Spinal cord (tissue), 10 donors: Measurements from ENCODE around the gene DNMBP. TPM values are rescaled to one million over a fixed set of nuclear protein-coding genes. Genes with fewer than 3 reads are reported as not detected.

ENCODE experiments used
- DNase-seq, 6 donors: peaks; one replicate each; pipeline versions ENCODE4 v3.0.0 to v3.0.0-alpha.2; 2013 to 2015; ENCODE audit warnings: low spot score in 6 of 6, low read depth in 4 of 6
- H3K27ac ChIP-seq: one replicate; pipeline ENCODE4 v1.5.1; 2013; ENCODE audit warnings: low read depth, low read length, control low read depth
- H3K27me3 ChIP-seq: one replicate; pipeline ENCODE4 v1.6.1; 2013; ENCODE audit warnings: low read length; ENCODE audit not compliant: control insufficient read depth, insufficient read depth
- H3K36me3 ChIP-seq: one replicate; pipeline ENCODE4 v1.6.1; 2013; ENCODE audit warnings: low read length; ENCODE audit not compliant: control insufficient read depth, insufficient read depth
- H3K4me1 ChIP-seq: one replicate; pipeline ENCODE4 v1.6.1; 2013; ENCODE audit warnings: low read length; ENCODE audit not compliant: control insufficient read depth, insufficient read depth
- H3K4me3 ChIP-seq: one replicate; pipeline ENCODE4 v1.5.1; 2013; ENCODE audit warnings: low read depth, low read length, control low read depth
- H3K9me3 ChIP-seq: one replicate; pipeline ENCODE4 v1.6.1; 2013; ENCODE audit warnings: low read length; ENCODE audit not compliant: control insufficient read depth, insufficient read depth
- WGBS: methylation state at CpG from one replicate; pipeline ENCODE4 v1.1.5; 2013; ENCODE audit warnings: missing lambda C conversion rate; ENCODE audit not compliant: insufficient coverage; 5-methylcytosine and 5-hydroxymethylcytosine counted together
- long read RNA-seq, 4 donors: transcript quantifications; one replicate each; lab custom pipeline, GENCODE V29; 2026
- polyA plus RNA-seq, 2 donors: library from polyadenylated mRNA; unstranded; fragments of 120-200 nt; gene quantifications; one replicate each; pipeline ENCODE4 v1.2.1, GENCODE V29; 2013; ENCODE audit not compliant: insufficient read length in 2 of 2
- total RNA-seq, 2 donors: library from RNA; depleted of rRNA in 1 of 2; stranded (reverse); fragments of 120-200 nt in 1 of 2; fragments of >200 nt in 1 of 2; gene quantifications; one replicate each; pipeline versions ENCODE4 v1.2.3 to v1.2.4, GENCODE V29; 2013 to 2014
- donor health status: healthy.

DNMBP gene, protein sequence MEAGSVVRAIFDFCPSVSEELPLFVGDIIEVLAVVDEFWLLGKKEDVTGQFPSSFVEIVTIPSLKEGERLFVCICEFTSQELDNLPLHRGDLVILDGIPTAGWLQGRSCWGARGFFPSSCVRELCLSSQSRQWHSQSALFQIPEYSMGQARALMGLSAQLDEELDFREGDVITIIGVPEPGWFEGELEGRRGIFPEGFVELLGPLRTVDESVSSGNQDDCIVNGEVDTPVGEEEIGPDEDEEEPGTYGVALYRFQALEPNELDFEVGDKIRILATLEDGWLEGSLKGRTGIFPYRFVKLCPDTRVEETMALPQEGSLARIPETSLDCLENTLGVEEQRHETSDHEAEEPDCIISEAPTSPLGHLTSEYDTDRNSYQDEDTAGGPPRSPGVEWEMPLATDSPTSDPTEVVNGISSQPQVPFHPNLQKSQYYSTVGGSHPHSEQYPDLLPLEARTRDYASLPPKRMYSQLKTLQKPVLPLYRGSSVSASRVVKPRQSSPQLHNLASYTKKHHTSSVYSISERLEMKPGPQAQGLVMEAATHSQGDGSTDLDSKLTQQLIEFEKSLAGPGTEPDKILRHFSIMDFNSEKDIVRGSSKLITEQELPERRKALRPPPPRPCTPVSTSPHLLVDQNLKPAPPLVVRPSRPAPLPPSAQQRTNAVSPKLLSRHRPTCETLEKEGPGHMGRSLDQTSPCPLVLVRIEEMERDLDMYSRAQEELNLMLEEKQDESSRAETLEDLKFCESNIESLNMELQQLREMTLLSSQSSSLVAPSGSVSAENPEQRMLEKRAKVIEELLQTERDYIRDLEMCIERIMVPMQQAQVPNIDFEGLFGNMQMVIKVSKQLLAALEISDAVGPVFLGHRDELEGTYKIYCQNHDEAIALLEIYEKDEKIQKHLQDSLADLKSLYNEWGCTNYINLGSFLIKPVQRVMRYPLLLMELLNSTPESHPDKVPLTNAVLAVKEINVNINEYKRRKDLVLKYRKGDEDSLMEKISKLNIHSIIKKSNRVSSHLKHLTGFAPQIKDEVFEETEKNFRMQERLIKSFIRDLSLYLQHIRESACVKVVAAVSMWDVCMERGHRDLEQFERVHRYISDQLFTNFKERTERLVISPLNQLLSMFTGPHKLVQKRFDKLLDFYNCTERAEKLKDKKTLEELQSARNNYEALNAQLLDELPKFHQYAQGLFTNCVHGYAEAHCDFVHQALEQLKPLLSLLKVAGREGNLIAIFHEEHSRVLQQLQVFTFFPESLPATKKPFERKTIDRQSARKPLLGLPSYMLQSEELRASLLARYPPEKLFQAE (N-terminal part only)
- total RNA-seq (10 to 100 TPM; 10.8 to 18.0 TPM), polyA plus RNA-seq (10 to 100 TPM; 11.9 to 14.0 TPM)
- long read RNA-seq, donor 1, result 0 reads
- long read RNA-seq, donor 2, full-length matches to known transcripts, result 1 of 1 reads
- long read RNA-seq, donor 2, partial matches to known transcripts, result 0 of 1 reads
- long read RNA-seq, donor 2, other reads (novel, unspliced or antisense), result 0 of 1 reads
- long read RNA-seq, donor 3, result 0 reads
- long read RNA-seq, donor 4, partial matches to known transcripts, result 5 of 5 reads
- long read RNA-seq, donor 4, other reads (novel, unspliced or antisense), result 0 of 5 reads

DNA sequence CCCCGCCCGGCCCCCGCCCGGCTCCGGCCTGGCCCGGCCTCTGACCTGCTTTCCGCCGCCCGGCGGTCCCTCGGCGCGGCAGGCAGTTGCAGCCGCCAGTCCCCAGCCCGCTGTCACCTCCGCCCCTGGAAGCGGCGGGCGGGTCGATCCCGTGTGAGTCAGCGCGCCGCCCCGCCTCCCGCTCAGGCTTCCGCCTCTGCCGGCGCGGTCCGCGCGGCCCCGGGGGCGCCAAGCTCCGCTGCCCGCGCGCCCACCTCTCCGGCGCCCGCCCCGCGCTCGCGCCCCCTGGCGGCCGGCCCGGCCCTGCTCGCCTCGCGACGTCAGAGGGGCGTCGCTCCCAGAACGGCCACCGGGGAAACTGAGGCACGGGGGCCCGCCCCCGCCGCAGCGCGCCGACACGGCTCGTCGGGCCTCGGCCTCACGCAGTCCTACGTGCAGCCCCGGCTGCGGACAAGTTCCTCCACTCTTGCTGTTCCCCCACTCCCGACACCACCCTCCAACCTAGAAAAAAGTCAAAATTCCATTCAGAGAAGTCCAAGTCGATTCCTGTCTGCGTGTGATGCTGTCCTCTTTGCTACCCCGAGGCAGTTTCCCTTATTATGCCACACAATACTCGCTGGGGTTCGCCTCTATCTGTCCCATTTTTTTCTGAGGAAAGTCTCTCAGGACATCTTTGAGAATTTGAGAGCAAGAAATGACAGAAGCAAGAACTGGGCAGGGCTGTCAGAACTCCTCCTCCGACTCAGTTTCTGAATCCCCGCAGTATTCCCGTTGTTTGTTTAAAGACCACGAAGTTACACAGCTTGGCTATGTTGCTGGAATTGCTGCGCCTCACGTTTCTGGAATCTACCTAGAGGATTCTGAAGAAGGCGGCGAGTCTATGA, at the start of gene DNMBP:
DNMBP (minus strand) TSS at position 155 of the 884 bp plus-strand sequence. CDS start 37,823 bp downstream, outside the sequence.
- Histone ChIP-seq H3K27me3 (no peaks in the 10 kb centered on the region), H3K4me1 (peaks cover 10% of the 10 kb centered on the region), H3K36me3 (no peaks in the 10 kb centered on the region), H3K4me3 (peak within 1 kb of the TSS; percentile 77), H3K9me3 (no peaks in the 10 kb centered on the region), H3K27ac (peak within 1 kb of the TSS; percentile 75)
- peak; percentile 46 to 93 (median 70) for DNase-seq
- WGBS, result under 1% methylated on average over 79 of the region's 86 CpGs

DNA sequence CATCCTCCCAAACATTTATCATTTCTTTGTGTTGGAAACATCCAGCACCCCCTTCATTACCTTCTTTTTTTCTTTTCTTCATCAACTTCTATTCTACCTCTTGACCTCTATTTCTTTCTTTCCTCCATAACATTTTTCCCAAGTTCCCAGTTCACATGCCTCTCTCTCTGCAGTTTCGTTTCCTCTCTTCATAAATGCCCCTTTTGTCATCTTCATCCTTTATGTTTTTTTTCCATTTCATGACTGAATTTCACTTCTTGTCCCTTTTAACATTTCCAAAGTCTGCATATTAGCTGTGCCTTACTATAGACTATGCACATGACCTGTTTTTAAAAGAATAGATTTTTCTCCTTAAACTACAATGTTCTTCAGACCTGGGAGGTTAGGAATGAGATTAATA, 48.2 kb upstream of the DNMBP start:
- H3K27me3 ChIP-seq, result no peaks in the 10 kb centered on the region
- no peak for DNase-seq
- H3K4me3 ChIP-seq, result no peak overlapping the region
- WGBS, result 100% methylated on average over 1 of the region's 1 CpG
- H3K36me3 ChIP-seq, result no peaks in the 10 kb centered on the region
- no peaks in the 10 kb centered on the region for H3K9me3 ChIP-seq
- peaks cover 3% of the 10 kb centered on the region for H3K4me1 ChIP-seq
- no peak overlapping the region for H3K27ac ChIP-seq

DNA sequence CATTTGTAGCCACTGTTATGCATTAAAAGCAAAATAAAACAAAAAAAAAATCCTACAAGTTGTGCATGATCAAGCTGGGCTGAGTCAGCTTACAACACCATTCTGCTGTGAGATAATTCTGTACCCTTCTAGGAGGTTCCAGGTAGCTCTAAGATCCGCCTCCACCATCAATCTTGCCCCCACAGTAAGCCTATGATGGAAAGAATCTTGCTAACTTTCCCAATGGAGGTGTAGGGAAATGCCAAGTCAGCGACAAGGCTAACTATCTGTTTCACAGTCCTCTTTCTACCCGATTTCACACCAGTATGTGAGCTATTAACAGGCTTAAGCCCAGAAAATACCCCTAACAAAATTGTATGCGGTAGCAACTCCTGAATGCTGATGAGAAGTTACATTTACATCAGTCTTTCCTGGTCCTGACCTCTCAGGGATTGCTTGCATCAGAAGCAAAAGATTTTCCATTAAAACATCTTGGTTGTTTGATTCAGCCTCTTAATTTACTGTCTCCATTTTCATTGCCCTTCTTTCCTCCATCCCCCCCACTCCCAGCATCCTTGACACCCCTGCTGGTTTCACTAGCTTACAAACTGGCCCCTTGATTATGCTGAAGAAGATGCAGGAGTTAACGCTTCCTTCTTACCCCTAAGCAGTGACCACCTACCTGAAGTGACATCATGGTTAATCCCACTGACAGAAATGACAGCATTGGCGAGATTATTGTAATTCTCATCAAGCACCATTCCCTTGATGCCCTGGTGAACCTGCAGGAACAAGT, 44.1 kb upstream of the DNMBP start:
- H3K4me1 ChIP-seq, result no peaks in the 10 kb centered on the region
- no peaks in the 10 kb centered on the region for H3K27me3 ChIP-seq
- WGBS, result 50% methylated on average over 2 of the region's 6 CpGs
- H3K9me3 ChIP-seq, result no peaks in the 10 kb centered on the region
- no peak overlapping the region for H3K4me3 ChIP-seq
- DNase-seq, result no peak
- H3K27ac ChIP-seq, result no peak overlapping the region
- H3K36me3 ChIP-seq, result no peaks in the 10 kb centered on the region

GRCh38 chr10:100046021-100046486, 36.3 kb upstream of the DNMBP start:
- Histone ChIP-seq H3K36me3 (no peaks in the 10 kb centered on the region), H3K4me1 (peaks cover 3% of the 10 kb centered on the region), H3K4me3 (no peak overlapping the region), H3K27me3 (no peaks in the 10 kb centered on the region), H3K27ac (no peak overlapping the region), H3K9me3 (no peaks in the 10 kb centered on the region)
- DNase-seq, result peak; percentile 53 to 95 (median 71)
- WGBS, result 19% methylated on average over 7 of the region's 7 CpGs

GRCh38 chr10:100045592-100045991, 35.8 kb upstream of the DNMBP start:
- Histone ChIP-seq H3K36me3 (no peaks in the 10 kb centered on the region), H3K4me3 (no peak overlapping the region), H3K27ac (no peak overlapping the region), H3K4me1 (peaks cover 3% of the 10 kb centered on the region), H3K27me3 (no peaks in the 10 kb centered on the region), H3K9me3 (no peaks in the 10 kb centered on the region)
- no peak for DNase-seq
- 50% methylated on average over 1 of the region's 2 CpGs for WGBS

GRCh38 chr10:100043796-100044195, 34.0 kb upstream of the DNMBP start:
- no peaks in the 10 kb centered on the region for H3K27me3 ChIP-seq
- H3K9me3 ChIP-seq, result no peaks in the 10 kb centered on the region
- 43% methylated on average over 1 of the region's 3 CpGs for WGBS
- peak in 1 of 6 donors; percentile 1 for DNase-seq
- no peaks in the 10 kb centered on the region for H3K36me3 ChIP-seq
- H3K27ac ChIP-seq, result no peak overlapping the region
- H3K4me3 ChIP-seq, result no peak overlapping the region
- H3K4me1 ChIP-seq, result peaks cover 3% of the 10 kb centered on the region

GRCh38 chr10:100043344-100043743, 33.6 kb upstream of the DNMBP start:
- no peaks in the 10 kb centered on the region for H3K9me3 ChIP-seq
- H3K4me3 ChIP-seq, result no peak overlapping the region
- WGBS, result no CpG with 5 or more reads among the region's 2 CpGs
- no peak overlapping the region for H3K27ac ChIP-seq
- peaks cover 3% of the 10 kb centered on the region for H3K4me1 ChIP-seq
- H3K27me3 ChIP-seq, result no peaks in the 10 kb centered on the region
- no peak for DNase-seq
- no peaks in the 10 kb centered on the region for H3K36me3 ChIP-seq
